HEK293T (cell line): ENCODE data around the gene GAPDHS.

ENCODE experiments used
- ARNT ChIP-seq: fragments of 450-650 bp; IDR thresholded peaks from 2 replicates; pipeline ENCODE4 v1.6.1; 2017; ENCODE audit warnings: mild to moderate bottlenecking
- BHLHE40 ChIP-seq: fragments of 450-650 bp; IDR thresholded peaks from 2 replicates; pipeline ENCODE4 v1.6.1; 2016; ENCODE audit warnings: mild to moderate bottlenecking, moderate library complexity, borderline replicate concordance
- ELF4 ChIP-seq: fragments of 450-650 bp; IDR thresholded peaks from 2 replicates; pipeline ENCODE4 v1.6.1; 2017; ENCODE audit warnings: antibody characterized with exemption
- FOXA1 ChIP-seq: fragments of 450-650 bp; IDR thresholded peaks from 2 replicates; pipeline ENCODE4 v1.6.1; 2016; ENCODE audit warnings: mild to moderate bottlenecking
- FOXM1 ChIP-seq: fragments of 450-650 bp; IDR thresholded peaks from 2 replicates; pipeline ENCODE4 v1.6.1; 2017; ENCODE audit warnings: mild to moderate bottlenecking, borderline replicate concordance
- HDGF ChIP-seq: fragments of 450-650 bp; IDR thresholded peaks from 2 replicates; pipeline ENCODE4 v1.6.1; 2017; ENCODE audit warnings: antibody characterized with exemption, borderline replicate concordance
- L3MBTL2 ChIP-seq: fragments of 450-650 bp; conservative IDR thresholded peaks from 2 replicates; pipeline ENCODE4 v1.6.1; 2016; ENCODE audit warnings: mild to moderate bottlenecking
- NFRKB ChIP-seq: fragments of 450-650 bp; IDR thresholded peaks from 2 replicates; pipeline ENCODE4 v1.6.1; 2016; ENCODE audit warnings: mild to moderate bottlenecking, moderate library complexity
- SP1 ChIP-seq: fragments of 450-650 bp; IDR thresholded peaks from 2 replicates; pipeline ENCODE4 v1.6.1; 2017
- SUZ12 ChIP-seq: fragments of 450-650 bp; IDR thresholded peaks from 2 replicates; pipeline ENCODE4 v1.6.1; 2016; ENCODE audit warnings: mild to moderate bottlenecking
- TARDBP ChIP-seq: fragments of 450-650 bp; IDR thresholded peaks from 2 replicates; pipeline ENCODE4 v1.6.1; 2016
- ZNF384 ChIP-seq: fragments of 450-650 bp; IDR thresholded peaks from 2 replicates; pipeline ENCODE4 v1.6.1; 2016
- TF ChIP-seq, protein P1 (sequence below): fragments of 450-650 bp; IDR thresholded peaks from 2 replicates; pipeline ENCODE4 v1.6.1; 2016

DNA sequence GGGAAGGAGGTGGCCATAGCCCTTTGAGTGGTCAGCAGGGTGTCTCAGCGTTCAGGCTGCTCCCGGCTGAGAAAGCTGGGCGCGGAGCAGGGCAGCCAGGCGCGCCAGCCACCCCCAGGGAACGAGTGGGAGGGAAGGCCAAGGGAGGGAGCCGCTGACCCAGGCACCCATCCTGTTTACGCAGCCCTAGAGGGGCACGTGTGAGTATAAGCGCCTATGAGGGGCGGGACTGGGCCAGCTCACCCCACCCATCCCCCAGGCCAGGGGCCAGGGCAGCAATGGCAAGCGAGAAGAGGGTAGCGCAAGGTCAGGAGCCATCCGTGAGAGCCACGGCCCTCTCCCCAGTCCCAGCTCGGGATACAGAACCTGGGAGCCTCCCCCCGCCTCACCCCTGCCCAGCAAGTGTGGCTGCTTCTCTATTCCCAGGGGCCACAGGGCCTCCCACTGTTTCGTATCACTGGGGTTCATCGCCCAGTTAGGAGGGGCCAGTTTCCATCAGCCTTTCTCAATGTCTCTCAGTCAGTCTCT is 18.9 kb upstream of the GAPDHS start:
- no peak for TF ChIP-seq FOXM1
- TF ChIP-seq TARDBP: no peak
- no peak for TF ChIP-seq FOXA1
- no peak for TF ChIP-seq BHLHE40
- TF ChIP-seq ZNF384: no peak
- TF ChIP-seq ELF4: no peak
- no peak for TF ChIP-seq SP1
- TF ChIP-seq HDGF: no peak
- no peak for TF ChIP-seq SUZ12
- no peak for TF ChIP-seq ARNT
- TF ChIP-seq NFRKB: no peak
- TF ChIP-seq, protein P1, sequence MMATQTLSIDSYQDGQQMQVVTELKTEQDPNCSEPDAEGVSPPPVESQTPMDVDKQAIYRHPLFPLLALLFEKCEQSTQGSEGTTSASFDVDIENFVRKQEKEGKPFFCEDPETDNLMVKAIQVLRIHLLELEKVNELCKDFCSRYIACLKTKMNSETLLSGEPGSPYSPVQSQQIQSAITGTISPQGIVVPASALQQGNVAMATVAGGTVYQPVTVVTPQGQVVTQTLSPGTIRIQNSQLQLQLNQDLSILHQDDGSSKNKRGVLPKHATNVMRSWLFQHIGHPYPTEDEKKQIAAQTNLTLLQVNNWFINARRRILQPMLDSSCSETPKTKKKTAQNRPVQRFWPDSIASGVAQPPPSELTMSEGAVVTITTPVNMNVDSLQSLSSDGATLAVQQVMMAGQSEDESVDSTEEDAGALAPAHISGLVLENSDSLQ: no peak
- TF ChIP-seq L3MBTL2: no peak
